ENCODE data around the gene THAP10.

DNA sequence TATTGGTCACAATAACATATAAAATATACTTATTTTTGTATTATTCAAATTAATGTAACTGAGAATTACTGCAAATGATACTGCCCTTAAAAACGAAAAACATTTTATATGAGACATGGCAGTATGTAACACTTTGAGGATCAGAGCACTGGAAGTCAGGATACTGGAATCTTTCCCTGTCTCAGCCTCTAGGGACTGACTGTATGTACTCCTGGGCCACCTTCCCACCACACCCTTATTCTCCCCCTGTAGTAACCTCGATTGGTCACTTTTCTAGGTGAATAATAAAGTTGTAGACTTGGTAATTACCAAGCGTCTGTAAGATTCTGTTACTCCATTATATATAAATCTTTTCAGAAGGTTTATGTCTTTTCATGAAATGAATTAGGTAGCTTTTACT is 43.4 kb upstream of the THAP10 start:
- no peak for TF ChIP-seq CTCF (IDR thresholded peaks at IDR 0.05)
- TF ChIP-seq SMC3 (IDR thresholded peaks at IDR 0.05; ENCODE audit: low read depth, low read length) = no peak
- no peak for TF ChIP-seq SIN3A (IDR thresholded peaks at IDR 0.05; ENCODE audit: borderline replicate concordance, low read depth, low read length)
